Measurements from ENCODE around the gene PXN. TPM values are rescaled to one million over a fixed set of nuclear protein-coding genes. Genes with fewer than 3 reads are reported as not detected.

Gene PXN
- total RNA-seq, 1 donor from 2014 or later, result 60.7 TPM

DNA sequence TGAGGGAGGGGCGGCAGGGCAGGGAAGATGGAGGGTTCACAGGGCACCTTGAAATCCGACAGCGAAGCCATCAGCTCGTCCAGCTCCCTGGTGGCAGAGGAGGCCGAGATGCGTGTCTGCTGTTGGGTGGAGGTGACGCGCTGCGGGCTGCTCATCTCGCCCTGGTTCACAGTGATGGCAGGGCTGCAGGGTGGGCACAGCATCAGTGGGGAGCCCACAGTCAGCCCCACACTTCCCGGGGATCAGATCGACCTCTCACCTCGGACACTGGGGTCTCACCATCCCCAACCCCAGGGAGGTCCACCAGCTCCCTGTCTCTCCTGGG is 44.0 kb downstream of the PXN start:
- Mint-ChIP-seq H3K27me3 (no peaks in the 10 kb centered on the region), H3K4me3 (no peak overlapping the region), H3K27ac (no peak overlapping the region), H3K36me3 (peaks cover 5% of the 10 kb centered on the region), H3K4me1 (ENCODE audit: unreplicated experiment) (peaks cover 7% of the 10 kb centered on the region), H3K9me3 (no peaks in the 10 kb centered on the region)
- TF ChIP-seq, protein P1, sequence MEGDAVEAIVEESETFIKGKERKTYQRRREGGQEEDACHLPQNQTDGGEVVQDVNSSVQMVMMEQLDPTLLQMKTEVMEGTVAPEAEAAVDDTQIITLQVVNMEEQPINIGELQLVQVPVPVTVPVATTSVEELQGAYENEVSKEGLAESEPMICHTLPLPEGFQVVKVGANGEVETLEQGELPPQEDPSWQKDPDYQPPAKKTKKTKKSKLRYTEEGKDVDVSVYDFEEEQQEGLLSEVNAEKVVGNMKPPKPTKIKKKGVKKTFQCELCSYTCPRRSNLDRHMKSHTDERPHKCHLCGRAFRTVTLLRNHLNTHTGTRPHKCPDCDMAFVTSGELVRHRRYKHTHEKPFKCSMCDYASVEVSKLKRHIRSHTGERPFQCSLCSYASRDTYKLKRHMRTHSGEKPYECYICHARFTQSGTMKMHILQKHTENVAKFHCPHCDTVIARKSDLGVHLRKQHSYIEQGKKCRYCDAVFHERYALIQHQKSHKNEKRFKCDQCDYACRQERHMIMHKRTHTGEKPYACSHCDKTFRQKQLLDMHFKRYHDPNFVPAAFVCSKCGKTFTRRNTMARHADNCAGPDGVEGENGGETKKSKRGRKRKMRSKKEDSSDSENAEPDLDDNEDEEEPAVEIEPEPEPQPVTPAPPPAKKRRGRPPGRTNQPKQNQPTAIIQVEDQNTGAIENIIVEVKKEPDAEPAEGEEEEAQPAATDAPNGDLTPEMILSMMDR (conservative IDR thresholded peaks at IDR 0.05), result no peak
- DNase-seq (ENCODE audit: extremely low spot score, unreplicated experiment), result no peak

DNA sequence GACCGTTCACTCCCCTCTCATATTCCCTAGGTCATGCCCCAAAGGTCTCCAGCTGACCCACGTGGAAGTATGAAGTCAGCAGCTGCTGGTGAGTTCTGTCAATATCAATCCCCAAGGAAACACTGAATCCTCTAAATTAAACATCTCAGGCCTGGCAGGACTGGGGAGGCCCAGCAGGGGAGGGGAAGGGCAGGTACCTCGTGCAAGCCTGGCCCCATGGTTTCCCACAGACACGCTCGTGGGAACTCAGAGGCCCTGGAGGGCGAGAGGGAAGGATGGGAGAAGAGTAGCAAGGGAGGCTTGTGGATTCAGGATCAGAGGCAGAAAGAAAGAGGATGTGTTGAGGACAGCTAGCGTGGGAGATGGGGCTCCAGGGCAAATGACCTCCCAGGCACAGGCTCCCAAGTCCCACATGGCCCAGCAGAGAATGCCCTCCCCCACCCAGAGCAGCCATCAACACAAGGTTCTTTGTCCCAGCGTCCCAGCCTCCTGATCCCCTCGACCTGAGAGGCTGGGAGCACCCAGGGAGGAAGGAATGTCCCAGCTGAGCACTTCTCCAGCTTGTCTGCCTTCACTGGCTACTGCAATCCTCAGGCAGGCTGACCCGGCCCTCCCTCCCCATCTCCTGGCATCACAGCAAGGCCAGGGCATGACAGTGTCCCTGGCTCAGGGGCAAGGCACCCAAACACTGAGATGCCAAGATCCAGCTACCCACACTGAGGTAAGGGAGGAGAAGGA is 44.5 kb downstream of the PXN start:
- peaks cover 5% of the 10 kb centered on the region for H3K36me3 Mint-ChIP-seq
- no peak overlapping the region for H3K4me3 Mint-ChIP-seq
- no peak for DNase-seq (ENCODE audit: extremely low spot score, unreplicated experiment)
- no peaks in the 10 kb centered on the region for H3K9me3 Mint-ChIP-seq
- H3K4me1 Mint-ChIP-seq (ENCODE audit: unreplicated experiment), result peaks cover 7% of the 10 kb centered on the region
- no peaks in the 10 kb centered on the region for H3K27me3 Mint-ChIP-seq
- TF ChIP-seq, protein P1 (conservative IDR thresholded peaks at IDR 0.05), result no peak
- H3K27ac Mint-ChIP-seq, result peak overlapping the region; percentile 52

DNA sequence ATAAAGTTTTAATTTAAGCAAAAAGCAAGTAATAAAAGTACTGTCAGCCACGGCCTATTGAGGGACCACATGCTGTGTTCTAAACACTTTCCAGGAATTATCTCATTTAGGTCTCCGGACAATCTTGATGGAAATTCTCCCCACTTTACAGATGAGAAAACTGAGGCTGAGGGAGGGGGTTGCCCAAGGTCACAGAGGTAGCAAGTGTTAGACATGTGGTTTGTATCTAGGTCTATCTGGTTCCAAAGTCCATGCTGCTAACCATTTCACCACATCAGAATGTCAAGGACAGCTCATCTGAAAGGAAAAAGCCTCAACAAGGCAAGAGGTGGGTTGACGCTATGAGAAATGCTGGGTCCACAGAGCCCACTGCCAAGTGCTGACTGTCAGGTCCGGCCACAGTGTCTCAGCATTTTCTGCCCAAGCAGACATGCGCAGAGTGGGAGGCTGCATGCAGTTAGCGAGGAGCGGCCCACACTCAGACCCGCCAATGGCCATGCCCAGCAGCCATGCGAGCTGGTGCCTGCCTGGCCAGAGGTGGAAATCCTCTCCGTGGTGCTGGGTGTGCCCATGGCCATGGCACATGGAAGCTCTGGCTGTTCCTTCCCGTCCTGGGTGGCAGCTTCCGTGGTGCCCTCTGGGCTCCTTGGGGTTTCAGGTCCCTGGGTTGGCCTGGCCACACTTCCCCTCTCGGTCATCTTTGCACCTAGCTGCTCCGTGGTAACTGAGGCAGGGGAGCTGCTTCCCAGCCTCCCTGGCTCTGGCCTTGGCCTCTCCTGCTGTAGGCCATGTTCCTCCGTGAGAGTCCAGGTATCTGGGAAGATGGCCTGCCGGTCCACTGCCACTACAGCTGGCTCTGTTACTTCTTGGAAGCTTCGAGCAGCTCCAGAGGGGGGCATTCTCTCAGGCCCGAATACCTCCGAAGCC is 46.6 kb downstream of the PXN start:
- no peaks in the 10 kb centered on the region for H3K9me3 Mint-ChIP-seq
- H3K27ac Mint-ChIP-seq, result no peak overlapping the region
- H3K4me1 Mint-ChIP-seq (ENCODE audit: unreplicated experiment), result peaks cover 5% of the 10 kb centered on the region
- peaks cover 5% of the 10 kb centered on the region for H3K36me3 Mint-ChIP-seq
- no peak overlapping the region for H3K4me3 Mint-ChIP-seq
- no peak for DNase-seq (ENCODE audit: extremely low spot score, unreplicated experiment)
- H3K27me3 Mint-ChIP-seq, result no peaks in the 10 kb centered on the region
- TF ChIP-seq, protein P1 (conservative IDR thresholded peaks at IDR 0.05), result no peak

DNA sequence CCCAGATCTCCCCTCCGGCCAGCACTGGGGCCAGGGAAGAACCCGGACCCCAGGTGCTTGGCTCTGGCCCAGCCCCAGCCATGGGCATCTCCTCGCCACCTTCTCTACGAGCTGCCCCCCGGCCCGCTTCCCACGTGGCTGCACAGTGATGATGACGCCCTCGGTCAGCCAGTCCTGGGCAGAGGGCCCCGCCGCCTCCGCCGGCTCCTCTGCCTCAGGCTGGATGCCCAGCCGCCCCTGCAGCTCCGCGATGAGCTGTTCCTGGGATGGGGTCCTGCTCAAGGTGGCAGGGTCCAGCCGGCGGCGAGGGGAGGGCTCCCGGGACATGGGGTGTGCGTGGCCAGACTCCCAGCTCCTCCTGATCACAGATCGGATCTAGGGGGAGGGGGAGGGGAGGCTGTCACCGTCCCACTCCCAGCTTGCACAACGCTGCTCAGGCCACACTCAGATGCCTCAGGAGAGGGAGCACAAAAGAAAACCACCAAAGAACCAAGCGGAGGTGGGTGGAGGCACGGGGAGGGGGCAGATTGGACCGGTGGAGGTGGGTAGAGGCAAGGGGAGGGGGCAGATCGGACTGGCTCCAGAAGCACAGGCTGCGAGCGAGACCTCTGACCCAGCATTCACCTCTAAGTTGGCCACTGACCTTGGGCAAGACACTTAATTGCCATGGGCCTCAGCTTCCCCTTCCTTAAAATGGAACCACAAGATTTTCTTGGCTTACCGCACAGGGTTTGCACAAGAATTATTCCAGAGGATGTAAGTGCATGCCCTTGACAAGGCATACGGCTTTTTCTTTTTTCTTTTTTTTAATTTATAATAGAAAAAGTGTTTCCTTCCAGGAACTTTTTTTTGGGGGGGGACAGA is 48.6 kb downstream of the PXN start:
- no peak for DNase-seq (ENCODE audit: extremely low spot score, unreplicated experiment)
- H3K4me3 Mint-ChIP-seq, result no peak overlapping the region
- H3K9me3 Mint-ChIP-seq, result no peaks in the 10 kb centered on the region
- H3K4me1 Mint-ChIP-seq (ENCODE audit: unreplicated experiment), result peaks cover 5% of the 10 kb centered on the region
- TF ChIP-seq, protein P1 (conservative IDR thresholded peaks at IDR 0.05), result no peak
- no peak overlapping the region for H3K27ac Mint-ChIP-seq
- no peaks in the 10 kb centered on the region for H3K36me3 Mint-ChIP-seq
- H3K27me3 Mint-ChIP-seq, result no peaks in the 10 kb centered on the region
